Thoracic aorta (tissue), 2 donors: Measurements from ENCODE around the gene ATP5MC2. TPM values are rescaled to one million over a fixed set of nuclear protein-coding genes. Genes with fewer than 3 reads are reported as not detected.
"Not testable (repeated sequence)": the region's sequence is repeated elsewhere in the genome, so short reads cannot be mapped to it uniquely, and the experiment has no call there.

ENCODE experiments used
- ATAC-seq: fragments of 150-250 bp; one replicate; pipeline ENCODE4 v1.8.0; 2017; ENCODE audit warnings: low read depth; ENCODE audit not compliant: insufficient number of reproducible peaks, low FRiP score
- DNase-seq: peaks from one replicate; pipeline ENCODE4 v3.0.0-alpha.2; 2020; ENCODE audit warnings: low spot score
- H3K27ac ChIP-seq, 2 donors: fragments of 200-600 bp; sonication (generic); 1 replicate in 1 of 2; 2 replicates in 1 of 2; pipeline ENCODE4 v1.5.1; 2016; ENCODE audit warnings: mild to moderate bottlenecking in 2 of 2, moderate library complexity in 2 of 2
- H3K27me3 ChIP-seq: fragments of 200-600 bp; sonication (generic); replicated peaks from 2 replicates; pipeline ENCODE4 v1.6.0; 2016; ENCODE audit warnings: mild to moderate bottlenecking; ENCODE audit not compliant: insufficient read depth
- H3K36me3 ChIP-seq: fragments of 200-600 bp; sonication (generic); one replicate; pipeline ENCODE4 v1.5.1; 2016
- H3K4me1 ChIP-seq, 2 donors: fragments of 200-600 bp; sonication (generic); 1 replicate in 1 of 2; 2 replicates in 1 of 2; pipeline versions ENCODE4 v1.5.1 to v1.6.0; 2016; ENCODE audit warnings: low read depth in 2 of 2, mild to moderate bottlenecking in 1 of 2; ENCODE audit not compliant: control insufficient read depth in 1 of 2
- H3K4me3 ChIP-seq: fragments of 200-600 bp; sonication (generic); 2 replicates; pipeline ENCODE4 v1.5.1; 2016; ENCODE audit warnings: mild to moderate bottlenecking
- H3K9me3 ChIP-seq: fragments of 200-600 bp; sonication (generic); 2 replicates; pipeline ENCODE4 v1.5.1; 2016
- total RNA-seq, 2 donors: library from RNA; depleted of rRNA; stranded (reverse); fragments of >200 nt; gene quantifications; one replicate each; pipeline versions ENCODE4 v1.1.0 to v1.2.3, GENCODE V29; 2016
- TF ChIP-seq, protein P1 (sequence below): fragments of 200-600 bp; sonication (generic); IDR thresholded peaks from one replicate; pipeline ENCODE4 v1.5.1; 2019; ENCODE audit warnings: antibody characterized with exemption

Gene ATP5MC2
- total RNA-seq, 2 donors from 2014 or later = 168 to 175 TPM

GRCh38 chr12:53683983-53684382 lies 8.1 kb upstream of the ATP5MC2 start:
- DNase-seq = no peak
- peaks cover 2 to 18% of the 10 kb centered on the region in 2 donors for H3K4me1 ChIP-seq
- no peak for ATAC-seq
- no peak overlapping the region for H3K4me3 ChIP-seq
- no peaks in the 10 kb centered on the region for H3K27me3 ChIP-seq
- H3K27ac ChIP-seq = no peak overlapping the region
- no peaks in the 10 kb centered on the region for H3K36me3 ChIP-seq
- no peaks in the 10 kb centered on the region for H3K9me3 ChIP-seq
- TF ChIP-seq, protein P1, sequence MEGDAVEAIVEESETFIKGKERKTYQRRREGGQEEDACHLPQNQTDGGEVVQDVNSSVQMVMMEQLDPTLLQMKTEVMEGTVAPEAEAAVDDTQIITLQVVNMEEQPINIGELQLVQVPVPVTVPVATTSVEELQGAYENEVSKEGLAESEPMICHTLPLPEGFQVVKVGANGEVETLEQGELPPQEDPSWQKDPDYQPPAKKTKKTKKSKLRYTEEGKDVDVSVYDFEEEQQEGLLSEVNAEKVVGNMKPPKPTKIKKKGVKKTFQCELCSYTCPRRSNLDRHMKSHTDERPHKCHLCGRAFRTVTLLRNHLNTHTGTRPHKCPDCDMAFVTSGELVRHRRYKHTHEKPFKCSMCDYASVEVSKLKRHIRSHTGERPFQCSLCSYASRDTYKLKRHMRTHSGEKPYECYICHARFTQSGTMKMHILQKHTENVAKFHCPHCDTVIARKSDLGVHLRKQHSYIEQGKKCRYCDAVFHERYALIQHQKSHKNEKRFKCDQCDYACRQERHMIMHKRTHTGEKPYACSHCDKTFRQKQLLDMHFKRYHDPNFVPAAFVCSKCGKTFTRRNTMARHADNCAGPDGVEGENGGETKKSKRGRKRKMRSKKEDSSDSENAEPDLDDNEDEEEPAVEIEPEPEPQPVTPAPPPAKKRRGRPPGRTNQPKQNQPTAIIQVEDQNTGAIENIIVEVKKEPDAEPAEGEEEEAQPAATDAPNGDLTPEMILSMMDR = no peak

DNA sequence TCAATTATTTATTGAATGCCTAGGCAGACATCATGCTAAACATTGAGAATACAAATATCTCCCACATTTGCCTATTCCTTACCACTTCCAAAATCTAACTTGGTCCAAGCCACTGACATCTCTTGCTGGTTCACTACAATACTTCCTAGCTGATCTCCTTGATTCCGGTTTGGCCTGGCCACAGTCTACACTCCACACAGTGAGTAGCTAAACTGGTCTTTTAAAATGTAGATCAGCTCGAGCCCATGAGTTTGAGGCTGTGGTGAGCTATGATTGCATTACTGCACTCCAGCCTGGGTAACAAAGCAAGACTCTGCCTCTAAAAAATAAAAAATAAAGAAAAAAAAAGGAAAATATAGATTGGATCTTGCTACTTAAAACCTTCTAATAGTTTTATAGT lies 7.6 kb upstream of the ATP5MC2 start:
- no peaks in the 10 kb centered on the region for H3K9me3 ChIP-seq
- DNase-seq = no peak
- ATAC-seq = no peak
- no peaks in the 10 kb centered on the region for H3K27me3 ChIP-seq
- TF ChIP-seq, protein P1 = no peak
- H3K36me3 ChIP-seq = no peaks in the 10 kb centered on the region
- H3K4me3 ChIP-seq = no peak overlapping the region
- H3K27ac ChIP-seq = no peak overlapping the region
- H3K4me1 ChIP-seq = peaks cover 2 to 18% of the 10 kb centered on the region in 2 donors

DNA sequence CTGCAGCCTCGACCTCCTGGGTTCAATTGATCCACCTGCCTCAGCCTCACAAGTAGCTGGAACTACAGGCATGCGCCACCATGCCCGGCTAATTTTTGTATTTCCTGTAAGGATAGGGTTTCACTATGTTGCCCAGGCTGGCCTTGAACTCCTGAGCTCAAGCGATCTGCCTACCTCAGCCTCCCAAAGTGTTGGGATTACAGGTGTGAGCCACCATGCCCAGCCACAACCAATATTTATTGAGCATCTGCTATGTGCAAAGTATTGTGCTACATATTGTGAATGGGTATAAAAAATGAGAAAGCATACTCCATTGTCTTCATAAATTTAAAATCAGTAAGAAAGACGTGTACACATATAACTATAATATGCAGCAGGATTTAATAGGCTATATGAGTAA lies 4.2 kb upstream of the ATP5MC2 start:
- H3K4me3 ChIP-seq, ATAC-seq, H3K27ac ChIP-seq, DNase-seq, H3K27me3 ChIP-seq, H3K9me3 ChIP-seq, H3K36me3 ChIP-seq: not testable (repeated sequence)
- H3K4me1 ChIP-seq = peaks cover 7 to 28% of the 10 kb centered on the region in 2 donors

- ATAC-seq = no peak
- H3K27ac ChIP-seq = peak overlapping the region; percentile 94 to 95
- TF ChIP-seq, protein P1 = no peak
- peak overlapping the region; percentile 84 for H3K4me3 ChIP-seq
- DNase-seq = no peak
- H3K36me3 ChIP-seq = peaks cover 4% of the 10 kb centered on the region
- H3K9me3 ChIP-seq = no peaks in the 10 kb centered on the region
- peaks cover 10 to 41% of the 10 kb centered on the region in 2 donors for H3K4me1 ChIP-seq
- H3K27me3 ChIP-seq = no peaks in the 10 kb centered on the region
These were observed 1.9 kb upstream of the ATP5MC2 start for GRCh38 chr12:53677800-53678148.

GRCh38 chr12:53677016-53677799 lies 1.3 kb upstream of the ATP5MC2 start:
- peaks cover 6% of the 10 kb centered on the region for H3K36me3 ChIP-seq
- no peak for DNase-seq
- TF ChIP-seq, protein P1 = no peak
- ATAC-seq = no peak
- H3K9me3 ChIP-seq = no peaks in the 10 kb centered on the region
- H3K4me3 ChIP-seq = peak overlapping the region; percentile 84
- no peaks in the 10 kb centered on the region for H3K27me3 ChIP-seq
- peaks cover 10 to 41% of the 10 kb centered on the region in 2 donors for H3K4me1 ChIP-seq
- H3K27ac ChIP-seq = peak overlapping the region; percentile 94 to 95

GRCh38 chr12:53676656-53677015 lies 753 bp upstream of the ATP5MC2 start:
- ATAC-seq (peak; percentile 6), DNase-seq (no peak)
- H3K27ac ChIP-seq = peak overlapping the region; percentile 94 to 95
- peak overlapping the region; percentile 84 for H3K4me3 ChIP-seq
- peaks cover 10 to 44% of the 10 kb centered on the region in 2 donors for H3K4me1 ChIP-seq
- H3K36me3 ChIP-seq = peaks cover 8% of the 10 kb centered on the region
- TF ChIP-seq, protein P1 = no peak
- no peaks in the 10 kb centered on the region for H3K9me3 ChIP-seq
- no peaks in the 10 kb centered on the region for H3K27me3 ChIP-seq
